ENCODE measurements around the gene CMKLR1.

Gene CMKLR1

DNA sequence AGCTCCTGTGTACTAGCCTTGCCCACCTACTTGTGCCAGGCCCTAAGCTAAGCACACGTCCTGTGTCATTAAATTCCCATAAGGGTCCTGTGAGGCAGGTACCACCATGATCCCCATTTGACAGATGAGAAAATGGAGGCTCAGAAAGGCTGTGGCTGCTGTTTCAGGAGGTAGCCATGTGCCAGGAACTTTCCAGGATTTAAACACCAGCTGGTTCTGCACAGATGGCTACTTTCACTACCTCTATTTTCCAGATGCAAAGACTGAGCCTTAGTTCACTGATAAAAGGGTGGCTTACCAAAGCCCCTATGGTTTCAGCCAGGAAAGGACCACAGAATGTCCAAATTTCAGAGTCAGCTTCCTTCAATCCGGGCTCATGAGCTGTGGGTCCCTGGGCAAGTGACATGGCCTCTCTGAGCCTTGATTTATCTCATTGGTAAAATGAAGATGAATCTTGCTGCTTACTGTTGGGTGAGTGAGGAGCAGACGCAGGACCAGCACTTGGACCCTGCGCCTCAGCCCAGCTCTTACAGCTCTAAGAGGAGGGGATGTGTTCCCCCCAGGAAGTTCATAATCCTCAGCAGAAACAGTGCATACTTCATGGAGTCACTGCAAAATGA lies 23.5 kb downstream of the CMKLR1 start:
- no peak for FAIRE-seq

- FAIRE-seq, result no peak
These were observed 25.3 kb downstream of the CMKLR1 start for GRCh38 chr12:108313606-108314351.

GRCh38 chr12:108313241-108313605 lies 25.9 kb downstream of the CMKLR1 start:
- no peak for FAIRE-seq

GRCh38 chr12:108312693-108313189 lies 26.4 kb downstream of the CMKLR1 start:
- no peak for FAIRE-seq

- no peak for FAIRE-seq
These were observed 26.9 kb downstream of the CMKLR1 start for GRCh38 chr12:108312073-108312659.

- no peak for FAIRE-seq
These were observed 27.5 kb downstream of the CMKLR1 start for GRCh38 chr12:108311605-108312004.

- FAIRE-seq, result no peak
These were observed 28.6 kb downstream of the CMKLR1 start for GRCh38 chr12:108310489-108310888.

DNA sequence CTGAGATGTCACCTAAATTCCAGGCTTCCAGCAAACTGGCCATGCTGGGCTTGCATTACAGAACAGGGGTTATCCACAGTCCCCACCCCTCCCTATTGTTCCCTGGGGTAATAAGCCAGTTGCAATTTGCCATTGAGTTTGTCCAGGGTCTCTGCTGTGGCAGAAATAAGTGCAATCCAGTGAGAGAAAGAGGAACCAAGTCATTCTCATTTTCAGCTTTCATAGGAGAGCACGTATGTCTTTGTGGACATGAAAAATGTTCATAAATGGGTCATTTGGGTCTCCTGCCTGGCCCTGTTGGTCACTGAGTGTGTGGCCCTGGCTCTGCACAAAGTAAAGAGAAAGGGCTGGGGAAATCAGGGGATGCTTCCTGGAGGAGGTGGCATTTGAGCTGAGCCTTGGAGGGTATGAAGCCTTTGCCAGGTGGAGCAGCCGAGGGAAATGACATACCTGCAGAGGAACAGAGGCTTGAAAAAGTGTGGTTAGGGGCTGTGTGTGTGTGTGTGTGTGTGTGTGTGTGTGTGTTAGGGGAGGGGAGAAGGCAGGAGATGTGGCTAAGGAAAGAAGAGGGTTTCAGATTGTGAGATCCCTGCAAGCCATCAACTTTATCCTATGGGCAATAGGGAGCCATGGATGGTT lies 29.3 kb downstream of the CMKLR1 start:
- FAIRE-seq, result no peak

- FAIRE-seq, result no peak
These were observed 30.6 kb downstream of the CMKLR1 start for GRCh38 chr12:108308395-108309085.

DNA sequence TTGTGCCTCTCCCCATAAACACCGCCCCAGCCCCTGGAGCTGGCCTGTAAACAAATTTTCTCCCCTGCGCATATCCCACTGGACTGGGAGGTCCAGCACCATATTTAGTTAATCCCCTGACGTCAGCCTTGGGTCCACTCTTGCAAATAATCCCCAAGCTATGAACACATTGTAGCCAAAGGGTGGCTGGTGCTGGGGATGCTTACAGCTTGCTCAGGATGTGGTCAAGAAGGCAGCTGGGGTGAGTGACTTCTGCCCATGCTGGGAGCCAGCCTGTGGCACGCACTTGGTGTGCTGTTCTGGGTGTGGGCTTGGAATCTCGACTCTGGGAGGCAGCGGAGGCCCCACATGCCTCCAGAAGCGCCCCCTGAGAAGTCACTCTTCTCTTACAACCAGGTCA lies 32.1 kb downstream of the CMKLR1 start:
- FAIRE-seq, result no peak

DNA sequence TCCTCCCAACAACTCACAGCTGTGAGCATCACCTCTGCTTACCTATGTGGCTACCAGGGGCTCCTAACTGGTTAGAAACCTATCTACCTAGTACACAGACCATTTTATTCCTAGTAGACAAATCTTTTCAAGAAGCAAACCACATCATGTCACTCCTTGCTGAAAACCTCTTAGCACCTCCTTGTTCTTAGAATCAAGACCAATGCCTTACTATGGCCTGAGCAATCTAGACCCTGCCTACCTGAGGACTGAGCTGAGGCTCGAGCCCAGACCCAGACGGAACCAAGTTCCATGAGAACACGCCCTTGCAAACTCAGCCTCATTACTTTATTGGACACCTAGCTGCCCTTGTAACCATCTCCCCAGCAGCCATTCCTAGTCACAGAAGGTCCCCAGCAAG lies 32.6 kb downstream of the CMKLR1 start:
- no peak for FAIRE-seq

GRCh38 chr12:108305991-108306501 lies 33.1 kb downstream of the CMKLR1 start:
- FAIRE-seq, result no peak

- no peak for FAIRE-seq
These were observed 33.6 kb downstream of the CMKLR1 start for GRCh38 chr12:108305520-108305919.

DNA sequence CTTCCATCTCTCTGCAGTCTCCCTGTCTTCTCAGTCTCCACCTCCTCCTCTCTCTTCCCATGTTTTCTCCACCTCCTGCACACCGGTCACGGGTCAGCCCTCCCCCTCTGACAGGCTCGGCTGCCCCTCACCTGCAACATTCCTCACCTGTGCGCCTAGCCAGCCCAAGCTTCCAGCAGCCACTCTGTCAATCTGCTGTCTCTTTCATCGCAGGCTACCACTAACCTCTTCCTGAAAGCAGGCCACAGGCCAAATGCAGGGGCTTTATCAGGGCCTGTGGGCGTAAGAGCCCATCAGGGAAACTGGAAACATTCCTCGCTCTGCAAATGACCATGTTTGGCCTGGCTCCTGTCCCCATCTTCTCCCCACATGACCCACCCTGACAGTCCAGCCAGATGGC lies 34.5 kb downstream of the CMKLR1 start:
- no peak for FAIRE-seq

- FAIRE-seq, result no peak
These were observed 35.4 kb downstream of the CMKLR1 start for GRCh38 chr12:108303703-108304102.

DNA sequence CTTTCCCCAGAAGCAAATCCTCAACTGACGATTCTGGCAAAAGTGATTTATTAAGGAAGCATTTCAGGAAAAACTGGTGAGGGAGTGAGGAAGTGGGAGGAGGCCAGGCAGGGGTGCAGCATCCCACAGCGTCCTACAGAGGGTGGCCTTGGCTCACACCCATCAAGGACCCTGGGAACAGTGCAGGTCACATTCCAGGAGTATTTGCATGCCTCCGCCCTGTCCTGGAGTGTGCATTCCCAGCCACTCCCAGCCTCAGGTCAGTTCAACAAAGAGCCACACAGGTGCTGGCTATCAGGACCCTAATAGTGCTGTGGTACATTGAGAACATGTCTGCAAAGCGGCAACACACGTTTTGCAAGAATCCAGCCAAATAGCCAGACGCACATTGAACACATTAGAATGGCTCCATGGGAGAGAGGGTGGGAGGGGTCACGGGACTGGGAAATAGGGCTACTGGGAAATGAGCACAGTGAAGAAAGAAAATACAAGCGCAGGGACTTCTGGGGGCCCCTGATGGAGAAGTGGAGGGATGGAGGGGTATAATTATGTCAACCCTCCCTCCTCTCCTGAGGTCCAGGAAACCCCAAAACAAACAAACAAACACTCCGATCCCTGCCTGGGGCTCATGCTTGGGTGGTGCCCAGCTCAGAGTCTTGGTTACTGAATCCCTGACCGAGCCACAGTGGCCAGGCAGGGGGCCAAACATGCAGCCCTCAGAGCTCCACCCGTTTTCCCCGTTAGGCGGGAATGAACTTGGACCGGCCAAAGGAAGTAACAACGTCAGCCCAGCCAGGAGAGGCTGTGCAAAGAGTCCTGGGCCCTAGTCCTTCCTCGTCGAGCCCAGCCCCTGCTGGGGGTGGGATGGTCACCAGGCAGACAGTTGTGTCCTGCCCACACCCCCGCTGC lies 36.5 kb downstream of the CMKLR1 start:
- no peak for FAIRE-seq

- no peak for FAIRE-seq
These were observed 37.1 kb downstream of the CMKLR1 start for GRCh38 chr12:108302016-108302402.

GRCh38 chr12:108301346-108301745 lies 37.8 kb downstream of the CMKLR1 start:
- FAIRE-seq, result no peak

DNA sequence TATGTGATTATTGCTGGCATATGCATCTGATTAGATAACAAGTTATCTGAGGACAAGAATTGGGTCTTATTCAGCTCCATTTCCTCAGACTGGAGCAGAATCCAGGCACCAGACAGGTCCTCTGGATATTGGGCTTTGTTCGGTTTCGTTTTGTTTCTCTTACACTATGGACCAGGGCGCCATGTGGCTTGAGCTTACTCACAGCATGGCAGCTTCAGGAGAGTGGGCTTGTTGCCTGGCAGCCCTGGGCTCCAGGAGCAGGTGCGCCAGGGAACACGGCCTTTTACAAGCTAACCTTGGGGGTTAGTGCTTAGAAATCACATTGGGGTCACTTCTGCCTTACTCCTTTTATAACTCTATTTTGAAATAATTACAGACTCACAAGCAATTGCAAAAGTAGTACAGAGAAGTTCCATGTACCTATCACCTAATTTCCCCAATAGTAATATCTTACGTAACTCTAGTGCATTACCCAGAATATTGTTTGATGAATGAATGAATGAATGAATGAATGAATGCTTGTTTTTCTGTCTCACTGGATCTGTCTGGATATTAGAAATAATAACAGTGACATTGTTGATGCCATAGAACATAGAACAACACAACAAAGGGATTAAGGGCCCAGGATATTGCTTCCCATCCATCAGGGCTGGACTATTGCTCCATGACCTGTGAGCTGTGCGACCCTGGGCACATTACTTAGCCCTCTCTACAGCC lies 39.0 kb downstream of the CMKLR1 start:
- no peak for FAIRE-seq

DNA sequence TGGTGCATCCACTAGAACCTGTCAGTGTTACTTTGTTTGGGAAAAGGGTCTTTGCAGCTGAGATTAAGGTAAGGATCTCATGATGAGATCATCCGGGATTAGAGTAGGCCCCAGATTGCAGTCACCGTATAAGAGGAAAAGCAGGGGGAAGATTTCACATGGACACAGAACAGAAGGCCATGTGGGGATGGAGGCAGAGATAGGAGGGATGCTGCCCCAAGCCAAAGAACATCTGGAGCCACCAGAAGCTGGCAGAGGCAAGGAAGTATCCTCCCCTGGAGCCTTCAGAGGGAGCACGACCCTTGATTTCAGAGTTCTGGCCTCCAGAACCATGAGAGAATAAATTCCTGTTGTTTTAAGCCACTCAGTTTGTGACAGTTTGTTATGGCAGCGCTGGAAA lies 39.6 kb downstream of the CMKLR1 start:
- FAIRE-seq, result no peak

- no peak for FAIRE-seq
These were observed 40.3 kb downstream of the CMKLR1 start for GRCh38 chr12:108298761-108299275.
